Measurements from ENCODE around the gene CACNA1G.

DNA sequence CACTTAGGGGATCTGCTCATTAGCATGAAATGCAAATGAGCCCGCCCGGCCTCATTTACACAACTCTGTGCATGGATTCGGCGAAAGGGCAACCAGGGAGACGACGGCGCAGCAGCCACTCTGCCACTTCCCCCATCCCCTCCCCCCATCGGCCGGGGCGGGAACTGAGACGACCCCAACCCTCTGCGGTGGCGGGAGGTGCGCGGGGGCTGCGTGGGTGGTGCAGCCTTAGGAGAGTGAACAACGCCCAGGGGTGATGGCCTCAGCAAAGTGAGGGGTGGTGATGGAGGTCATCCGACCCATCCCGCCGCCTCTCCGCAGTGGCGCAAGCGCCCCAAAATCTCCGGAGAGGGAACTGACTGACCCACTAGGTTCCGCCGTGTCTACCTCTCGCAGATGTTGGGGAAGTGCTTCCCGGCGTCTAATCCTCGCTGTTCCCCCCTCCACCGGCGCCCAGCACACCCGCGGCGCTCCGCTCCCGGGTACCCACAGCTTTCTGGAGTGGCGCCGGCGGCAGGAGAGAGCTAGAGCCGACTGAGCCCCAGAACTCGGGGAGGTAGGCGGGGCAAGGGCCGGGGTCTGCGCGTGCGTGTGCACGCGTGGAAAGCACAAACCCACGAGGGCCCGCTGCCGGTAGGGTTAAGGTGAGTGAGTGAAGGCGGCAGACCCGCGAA, 1.4 kb upstream of the CACNA1G start:
- TF ChIP-seq, protein P1, sequence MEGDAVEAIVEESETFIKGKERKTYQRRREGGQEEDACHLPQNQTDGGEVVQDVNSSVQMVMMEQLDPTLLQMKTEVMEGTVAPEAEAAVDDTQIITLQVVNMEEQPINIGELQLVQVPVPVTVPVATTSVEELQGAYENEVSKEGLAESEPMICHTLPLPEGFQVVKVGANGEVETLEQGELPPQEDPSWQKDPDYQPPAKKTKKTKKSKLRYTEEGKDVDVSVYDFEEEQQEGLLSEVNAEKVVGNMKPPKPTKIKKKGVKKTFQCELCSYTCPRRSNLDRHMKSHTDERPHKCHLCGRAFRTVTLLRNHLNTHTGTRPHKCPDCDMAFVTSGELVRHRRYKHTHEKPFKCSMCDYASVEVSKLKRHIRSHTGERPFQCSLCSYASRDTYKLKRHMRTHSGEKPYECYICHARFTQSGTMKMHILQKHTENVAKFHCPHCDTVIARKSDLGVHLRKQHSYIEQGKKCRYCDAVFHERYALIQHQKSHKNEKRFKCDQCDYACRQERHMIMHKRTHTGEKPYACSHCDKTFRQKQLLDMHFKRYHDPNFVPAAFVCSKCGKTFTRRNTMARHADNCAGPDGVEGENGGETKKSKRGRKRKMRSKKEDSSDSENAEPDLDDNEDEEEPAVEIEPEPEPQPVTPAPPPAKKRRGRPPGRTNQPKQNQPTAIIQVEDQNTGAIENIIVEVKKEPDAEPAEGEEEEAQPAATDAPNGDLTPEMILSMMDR (IDR thresholded peaks at IDR 0.05 in 8 of 11, conservative IDR thresholded peaks at IDR 0.05 in 3 of 11) = no peak
- TF ChIP-seq POLR2AphosphoS5 (IDR thresholded peaks at IDR 0.05) (peak in 1 of 3 donors; percentile 53), POLR2A (IDR thresholded peaks at IDR 0.05) (no peak)

Data from spleen (tissue), 7 donors.